Measurements from ENCODE around the gene TLR1.
"Not testable (repeated sequence)": the region's sequence is repeated elsewhere in the genome, so short reads cannot be mapped to it uniquely, and the experiment has no call there.

Gene TLR1, protein sequence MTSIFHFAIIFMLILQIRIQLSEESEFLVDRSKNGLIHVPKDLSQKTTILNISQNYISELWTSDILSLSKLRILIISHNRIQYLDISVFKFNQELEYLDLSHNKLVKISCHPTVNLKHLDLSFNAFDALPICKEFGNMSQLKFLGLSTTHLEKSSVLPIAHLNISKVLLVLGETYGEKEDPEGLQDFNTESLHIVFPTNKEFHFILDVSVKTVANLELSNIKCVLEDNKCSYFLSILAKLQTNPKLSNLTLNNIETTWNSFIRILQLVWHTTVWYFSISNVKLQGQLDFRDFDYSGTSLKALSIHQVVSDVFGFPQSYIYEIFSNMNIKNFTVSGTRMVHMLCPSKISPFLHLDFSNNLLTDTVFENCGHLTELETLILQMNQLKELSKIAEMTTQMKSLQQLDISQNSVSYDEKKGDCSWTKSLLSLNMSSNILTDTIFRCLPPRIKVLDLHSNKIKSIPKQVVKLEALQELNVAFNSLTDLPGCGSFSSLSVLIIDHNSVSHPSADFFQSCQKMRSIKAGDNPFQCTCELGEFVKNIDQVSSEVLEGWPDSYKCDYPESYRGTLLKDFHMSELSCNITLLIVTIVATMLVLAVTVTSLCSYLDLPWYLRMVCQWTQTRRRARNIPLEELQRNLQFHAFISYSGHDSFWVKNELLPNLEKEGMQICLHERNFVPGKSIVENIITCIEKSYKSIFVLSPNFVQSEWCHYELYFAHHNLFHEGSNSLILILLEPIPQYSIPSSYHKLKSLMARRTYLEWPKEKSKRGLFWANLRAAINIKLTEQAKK

DNA sequence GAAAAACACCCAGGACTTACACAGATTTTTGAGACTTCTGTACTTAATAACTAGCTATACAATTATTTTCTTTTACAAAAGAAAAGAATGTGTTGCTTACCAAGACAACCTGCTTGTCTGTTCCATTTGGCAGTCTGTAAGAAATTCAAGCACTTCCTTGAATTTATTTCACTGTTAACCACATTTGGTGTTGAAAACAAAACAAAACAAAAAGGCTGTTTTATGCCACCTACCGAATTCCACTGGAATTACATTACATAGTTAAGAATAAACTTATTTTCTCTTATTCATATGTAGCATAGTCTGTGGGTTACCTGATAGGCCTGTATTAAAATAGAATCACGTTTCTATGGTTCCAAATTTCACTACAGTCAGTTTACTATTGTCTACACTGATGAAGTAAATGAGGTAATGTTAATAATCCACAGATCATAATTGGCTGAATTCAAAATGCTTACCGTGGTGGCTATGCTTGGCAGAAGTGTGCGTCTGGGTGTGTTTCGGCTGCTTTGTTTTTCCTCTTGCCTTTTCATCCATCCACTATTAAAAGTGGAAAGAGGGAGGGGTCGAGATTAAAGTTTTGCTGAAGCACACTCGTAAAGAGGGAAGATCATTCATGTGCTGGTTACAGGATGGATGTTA is at the start of gene TLR1:
Gene TLR1, minus strand, starts transcription at position 138 of the 642 bp plus-strand sequence. CDS start 5,960 bp downstream, outside the sequence.
- DNase-seq = no peak

DNA sequence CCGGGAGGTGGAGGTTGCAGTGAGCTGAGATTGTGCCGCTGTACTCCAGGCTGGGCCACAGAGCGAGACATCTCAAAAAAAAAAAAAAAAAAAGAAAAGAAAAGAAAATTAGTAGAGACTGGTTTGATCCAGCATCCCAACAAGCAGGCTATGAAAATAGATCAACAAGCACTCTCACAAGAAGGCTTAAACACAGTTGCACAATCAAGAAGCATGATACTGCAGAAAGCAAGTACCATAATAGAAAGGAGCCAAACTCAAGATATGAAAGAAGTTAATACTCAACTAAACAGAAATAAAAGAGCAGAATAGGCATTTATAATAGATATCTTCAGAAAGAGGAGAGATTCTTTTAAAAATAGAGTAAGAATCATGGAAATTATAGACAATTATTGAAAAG is 41.4 kb upstream of the TLR1 start:
- no peak for DNase-seq

DNA sequence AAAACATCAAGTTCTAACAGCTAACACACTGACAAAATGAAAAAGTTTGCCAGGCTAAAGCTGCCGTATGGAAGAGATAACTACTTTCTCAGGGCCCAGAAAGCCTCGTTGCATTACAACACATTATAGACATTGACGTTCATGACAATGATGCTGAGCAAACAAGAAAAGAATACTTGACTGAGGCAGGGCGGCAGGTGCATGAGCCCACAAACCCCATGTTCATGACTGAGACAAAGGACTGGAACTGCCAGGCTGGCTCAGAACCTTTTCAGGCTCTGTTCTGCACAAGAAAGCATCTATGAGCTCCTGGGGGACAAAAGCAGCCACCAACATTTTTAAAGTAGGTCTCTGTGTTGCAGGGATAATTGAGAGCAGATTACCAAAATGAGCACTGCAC is 38.4 kb upstream of the TLR1 start:
- DNase-seq = peak; percentile 91

DNA sequence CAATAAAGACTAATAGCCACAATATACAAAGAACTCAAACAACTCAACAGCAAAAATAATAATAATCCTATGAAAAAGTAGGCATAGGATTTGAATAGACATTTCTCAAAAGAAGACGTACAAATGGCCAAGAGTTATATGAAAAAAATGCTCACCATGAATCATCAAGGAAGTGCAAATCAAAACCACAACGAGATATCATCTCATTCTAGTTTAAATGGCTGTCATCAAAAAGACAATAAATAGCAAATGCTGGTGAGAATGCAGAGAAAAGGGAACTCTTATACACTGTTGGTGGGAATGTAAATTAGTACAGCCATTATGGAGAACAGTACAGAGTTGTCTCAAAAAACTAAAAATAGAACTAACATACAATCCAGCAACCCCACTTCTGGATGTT is 33.3 kb upstream of the TLR1 start:
- DNase-seq = no peak

- no peak for DNase-seq
These were observed 32.7 kb upstream of the TLR1 start for GRCh38 chr4:38837334-38837733.

GRCh38 chr4:38834570-38834969 is 30.0 kb upstream of the TLR1 start:
- no peak for DNase-seq

GRCh38 chr4:38832624-38833528 is 28.3 kb upstream of the TLR1 start:
- no peak for DNase-seq

DNA sequence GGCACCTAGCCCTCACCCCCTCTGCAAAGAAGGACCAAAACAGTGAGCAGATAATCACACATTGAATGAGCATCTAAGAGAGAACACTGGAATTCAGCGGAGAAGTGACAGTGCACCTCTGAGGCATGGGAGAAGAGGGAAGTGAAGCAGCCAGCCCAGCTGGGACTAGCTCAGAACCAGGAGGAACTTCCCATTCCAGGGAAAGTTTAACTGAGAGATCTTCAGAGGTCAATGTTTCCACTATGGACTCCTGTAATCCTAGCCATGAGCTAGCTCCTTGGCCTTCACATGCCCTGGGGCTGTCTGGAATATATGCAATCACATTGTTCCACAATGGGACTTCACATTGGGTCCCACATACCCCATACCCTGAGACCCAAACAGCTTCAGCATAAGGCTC is 27.6 kb upstream of the TLR1 start:
- DNase-seq = no peak

GRCh38 chr4:38831653-38832052 is 27.1 kb upstream of the TLR1 start:
- DNase-seq = no peak

- DNase-seq = no peak
These were observed 24.6 kb upstream of the TLR1 start for GRCh38 chr4:38829237-38829636.

GRCh38 chr4:38823766-38824165 is 19.2 kb upstream of the TLR1 start:
- no peak for DNase-seq

- no peak for DNase-seq
These were observed 18.2 kb upstream of the TLR1 start for GRCh38 chr4:38822748-38823303.

DNA sequence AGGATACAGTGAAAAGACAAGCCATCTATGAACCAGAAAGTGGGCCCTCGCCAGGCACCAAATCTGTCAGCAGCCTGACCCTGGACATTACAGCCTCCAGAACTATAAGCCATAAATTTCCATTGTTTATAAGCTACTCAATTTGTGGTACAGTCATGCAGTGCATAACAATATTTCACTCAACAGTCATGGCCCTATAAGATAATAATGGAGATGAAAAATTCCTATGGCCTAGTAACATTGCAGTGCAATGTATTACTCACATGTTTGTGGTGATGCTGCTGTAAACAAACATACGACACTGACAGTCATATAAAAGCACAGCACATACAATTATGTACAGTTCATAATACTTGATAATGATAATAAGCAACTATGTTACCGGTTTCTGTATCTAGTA is 17.1 kb upstream of the TLR1 start:
- DNase-seq = no peak

GRCh38 chr4:38820329-38821061 is 15.9 kb upstream of the TLR1 start:
- no peak for DNase-seq

DNA sequence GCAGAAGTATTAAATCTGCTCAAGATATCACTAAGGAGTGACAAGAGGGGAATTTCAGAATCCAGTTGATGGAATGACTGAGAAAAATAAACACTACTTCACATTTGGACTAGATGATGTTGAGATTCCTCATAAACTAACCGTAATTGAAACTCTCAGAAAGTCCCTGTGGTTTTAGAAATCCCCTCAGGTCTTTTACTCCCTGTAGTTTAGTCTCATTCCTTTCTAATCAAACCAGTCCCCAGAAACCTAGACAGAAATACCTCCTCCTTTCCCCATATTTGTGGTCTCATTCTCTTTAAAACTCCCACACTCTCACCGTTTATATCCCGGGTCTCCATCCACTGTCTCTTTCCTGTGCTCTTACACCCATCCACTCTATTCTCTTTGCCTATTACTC is 15.0 kb upstream of the TLR1 start:
- no peak for DNase-seq

- no peak for DNase-seq
These were observed 13.9 kb upstream of the TLR1 start for GRCh38 chr4:38818441-38818976.

DNA sequence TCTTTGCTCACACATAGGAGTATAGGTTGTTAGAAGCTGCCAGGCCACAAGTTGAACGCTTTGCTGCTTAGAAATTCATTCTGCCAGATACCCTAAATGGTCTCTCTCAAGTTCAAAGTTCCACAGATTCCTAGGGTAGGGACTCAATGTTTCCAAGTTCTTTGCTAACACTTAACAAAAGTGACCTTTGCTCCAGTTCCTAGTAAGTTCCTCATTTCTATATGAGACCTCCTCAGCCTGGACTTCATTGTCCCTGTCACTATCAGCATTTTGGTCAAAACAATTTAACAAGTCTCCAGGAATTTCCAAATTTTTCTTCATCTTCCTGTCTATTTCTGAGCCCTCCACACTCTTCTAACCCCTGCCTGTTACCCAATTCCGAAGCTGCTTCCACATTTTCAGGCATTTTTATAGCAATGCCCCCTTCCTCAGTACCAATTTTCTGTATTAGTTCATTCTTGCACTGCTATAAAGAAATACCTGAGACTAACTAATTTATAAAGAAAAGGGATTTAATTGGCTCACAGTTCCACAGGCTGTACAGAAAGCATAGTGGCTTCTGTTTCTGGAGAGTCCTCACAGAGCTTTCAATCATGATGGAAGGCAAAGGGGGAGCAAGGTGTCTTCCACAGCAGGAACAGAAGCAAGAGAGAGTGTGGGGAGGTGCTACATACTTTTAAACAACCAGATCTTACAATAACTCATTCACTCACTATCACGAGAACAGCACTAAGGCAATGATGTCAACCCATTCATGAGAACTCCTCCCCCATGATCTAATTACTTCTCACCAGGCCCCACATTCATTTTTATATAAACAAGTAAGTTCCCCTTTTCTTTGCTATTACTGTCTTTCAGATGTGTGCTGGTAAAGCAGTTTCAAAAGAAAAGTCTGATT is 11.5 kb upstream of the TLR1 start:
- no peak for DNase-seq

DNA sequence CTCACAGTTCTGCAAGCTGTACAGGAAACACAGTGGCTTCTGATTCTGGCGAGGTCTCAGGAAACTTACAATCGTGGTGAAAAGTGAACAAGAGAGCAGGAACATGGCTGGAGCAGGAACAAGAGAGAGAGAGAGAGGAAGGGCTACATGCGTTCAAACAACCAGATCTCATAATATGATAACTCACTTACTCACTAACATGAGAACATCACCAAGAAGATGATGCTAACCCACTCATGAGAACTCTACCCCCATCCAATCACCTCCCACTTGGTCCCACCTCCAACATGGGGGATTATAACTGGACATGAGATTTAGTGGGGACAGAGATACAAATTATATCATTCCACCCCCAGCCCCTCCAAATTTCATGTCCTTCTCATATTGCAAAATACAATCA is 9.8 kb upstream of the TLR1 start:
- DNase-seq = no peak

GRCh38 chr4:38811297-38811696 is 6.7 kb upstream of the TLR1 start:
- no peak for DNase-seq

DNA sequence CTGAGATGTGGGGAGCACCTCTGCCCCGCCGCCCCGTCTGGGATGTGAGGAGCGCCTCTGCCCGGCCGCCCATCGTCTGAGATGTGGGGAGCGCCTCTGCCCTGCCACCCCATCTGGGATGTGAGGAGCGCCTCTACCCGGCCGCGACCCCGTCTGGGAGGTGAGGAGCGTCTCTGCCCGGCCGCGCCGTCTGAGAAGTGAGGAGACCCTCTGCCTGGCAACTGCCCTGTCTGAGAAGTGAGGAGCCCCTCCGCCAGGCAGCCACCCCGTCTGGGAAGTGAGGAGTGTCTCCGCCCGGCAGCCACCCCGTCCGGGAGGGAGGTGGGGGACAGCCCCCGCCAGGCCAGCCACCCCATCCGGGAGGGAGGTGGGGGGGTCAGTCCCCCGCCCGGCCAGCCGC is 2.9 kb upstream of the TLR1 start:
- not testable (repeated sequence) for DNase-seq
